ENCODE data around the gene CDKN1C.
A peak's percentile ranks its signal among the peaks of the same experiment; 100 is the strongest.

Gene CDKN1C

GRCh38 chr11:2885678-2886081 is at the start of gene CDKN1C:
TSS of gene CDKN1C (minus strand) at chr11:2885775. CDS start at chr11:2885456, 319 bp downstream.
- H3K27me3 ChIP-seq (ENCODE audit: control insufficient read depth in 1 of 2, insufficient read depth in 2 of 2, low read length in 2 of 2), result no peaks in the 10 kb centered on the region
- no peaks in the 10 kb centered on the region for H3K36me3 ChIP-seq (ENCODE audit: insufficient read depth, low read length)
- H3K9ac ChIP-seq (ENCODE audit: low read length), result no peak within 1 kb of the TSS
- H3K9me3 ChIP-seq (ENCODE audit: low read length), result no peaks in the 10 kb centered on the region
- peak within 1 kb of the TSS; percentile 83 to 85 for H3K4me3 ChIP-seq (ENCODE audit: low read depth in 1 of 2, low read length in 2 of 2)
- H3K4me1 ChIP-seq (ENCODE audit: insufficient read depth, low read length), result peaks cover 17% of the 10 kb centered on the region
- peak within 1 kb of the TSS; percentile 85 for H3K27ac ChIP-seq (ENCODE audit: low read depth, low read length)

- peaks cover 9% of the 10 kb centered on the region for H3K4me1 ChIP-seq (ENCODE audit: insufficient read depth, low read length)
- H3K9ac ChIP-seq (ENCODE audit: low read length), result no peak overlapping the region
- H3K36me3 ChIP-seq (ENCODE audit: insufficient read depth, low read length), result no peaks in the 10 kb centered on the region
- H3K27me3 ChIP-seq (ENCODE audit: control insufficient read depth in 1 of 2, insufficient read depth in 2 of 2, low read length in 2 of 2), result peaks cover 4 to 11% of the 10 kb centered on the region in 2 donors
- no peak overlapping the region for H3K4me3 ChIP-seq (ENCODE audit: low read depth in 1 of 2, low read length in 2 of 2)
- no peak overlapping the region for H3K27ac ChIP-seq (ENCODE audit: low read depth, low read length)
- H3K9me3 ChIP-seq (ENCODE audit: low read length), result no peaks in the 10 kb centered on the region
Observed at GRCh38 chr11:2934611-2935239, 49.1 kb upstream of the CDKN1C start.

GRCh38 chr11:2934021-2934550 is 48.5 kb upstream of the CDKN1C start:
- Histone ChIP-seq H3K9ac (ENCODE audit: low read length) (no peak overlapping the region), H3K27me3 (ENCODE audit: control insufficient read depth in 1 of 2, insufficient read depth in 2 of 2, low read length in 2 of 2) (peaks cover 4 to 15% of the 10 kb centered on the region in 2 donors), H3K36me3 (ENCODE audit: insufficient read depth, low read length) (no peaks in the 10 kb centered on the region), H3K9me3 (ENCODE audit: low read length) (no peaks in the 10 kb centered on the region), H3K4me1 (ENCODE audit: insufficient read depth, low read length) (peaks cover 10% of the 10 kb centered on the region), H3K27ac (ENCODE audit: low read depth, low read length) (no peak overlapping the region), H3K4me3 (ENCODE audit: low read depth in 1 of 2, low read length in 2 of 2) (no peak overlapping the region)

GRCh38 chr11:2933375-2934020 is 47.9 kb upstream of the CDKN1C start:
- no peak overlapping the region for H3K4me3 ChIP-seq (ENCODE audit: low read depth in 1 of 2, low read length in 2 of 2)
- no peaks in the 10 kb centered on the region for H3K36me3 ChIP-seq (ENCODE audit: insufficient read depth, low read length)
- no peak overlapping the region for H3K9ac ChIP-seq (ENCODE audit: low read length)
- no peak overlapping the region for H3K27ac ChIP-seq (ENCODE audit: low read depth, low read length)
- peaks cover 4 to 21% of the 10 kb centered on the region in 2 donors for H3K27me3 ChIP-seq (ENCODE audit: control insufficient read depth in 1 of 2, insufficient read depth in 2 of 2, low read length in 2 of 2)
- H3K9me3 ChIP-seq (ENCODE audit: low read length), result no peaks in the 10 kb centered on the region
- peaks cover 10% of the 10 kb centered on the region for H3K4me1 ChIP-seq (ENCODE audit: insufficient read depth, low read length)

- Histone ChIP-seq H3K36me3 (ENCODE audit: insufficient read depth, low read length) (no peaks in the 10 kb centered on the region), H3K27me3 (ENCODE audit: control insufficient read depth in 1 of 2, insufficient read depth in 2 of 2, low read length in 2 of 2) (peaks cover 9 to 27% of the 10 kb centered on the region in 2 donors), H3K9ac (ENCODE audit: low read length) (no peak overlapping the region), H3K4me1 (ENCODE audit: insufficient read depth, low read length) (peaks cover 10% of the 10 kb centered on the region), H3K27ac (ENCODE audit: low read depth, low read length) (no peak overlapping the region), H3K9me3 (ENCODE audit: low read length) (no peaks in the 10 kb centered on the region), H3K4me3 (ENCODE audit: low read depth in 1 of 2, low read length in 2 of 2) (no peak overlapping the region)
Observed at GRCh38 chr11:2932850-2933251, 47.3 kb upstream of the CDKN1C start.

GRCh38 chr11:2931771-2932738 is 46.5 kb upstream of the CDKN1C start:
- Histone ChIP-seq H3K9ac (ENCODE audit: low read length) (no peak overlapping the region), H3K36me3 (ENCODE audit: insufficient read depth, low read length) (no peaks in the 10 kb centered on the region), H3K27me3 (ENCODE audit: control insufficient read depth in 1 of 2, insufficient read depth in 2 of 2, low read length in 2 of 2) (peaks cover 17 to 35% of the 10 kb centered on the region in 2 donors), H3K9me3 (ENCODE audit: low read length) (no peaks in the 10 kb centered on the region), H3K4me1 (ENCODE audit: insufficient read depth, low read length) (peaks cover 10% of the 10 kb centered on the region), H3K27ac (ENCODE audit: low read depth, low read length) (no peak overlapping the region), H3K4me3 (ENCODE audit: low read depth in 1 of 2, low read length in 2 of 2) (no peak overlapping the region)

GRCh38 chr11:2931420-2931746 is 45.8 kb upstream of the CDKN1C start:
- Histone ChIP-seq H3K9me3 (ENCODE audit: low read length) (no peaks in the 10 kb centered on the region), H3K36me3 (ENCODE audit: insufficient read depth, low read length) (no peaks in the 10 kb centered on the region), H3K4me3 (ENCODE audit: low read depth in 1 of 2, low read length in 2 of 2) (no peak overlapping the region), H3K27me3 (ENCODE audit: control insufficient read depth in 1 of 2, insufficient read depth in 2 of 2, low read length in 2 of 2) (peaks cover 18 to 42% of the 10 kb centered on the region in 2 donors), H3K9ac (ENCODE audit: low read length) (no peak overlapping the region), H3K4me1 (ENCODE audit: insufficient read depth, low read length) (peaks cover 10% of the 10 kb centered on the region), H3K27ac (ENCODE audit: low read depth, low read length) (no peak overlapping the region)

- H3K9me3 ChIP-seq (ENCODE audit: low read length), result no peaks in the 10 kb centered on the region
- H3K36me3 ChIP-seq (ENCODE audit: insufficient read depth, low read length), result no peaks in the 10 kb centered on the region
- peaks cover 10% of the 10 kb centered on the region for H3K4me1 ChIP-seq (ENCODE audit: insufficient read depth, low read length)
- H3K4me3 ChIP-seq (ENCODE audit: low read depth in 1 of 2, low read length in 2 of 2), result peak overlapping the region; percentile 9 to 56
- no peak overlapping the region for H3K27ac ChIP-seq (ENCODE audit: low read depth, low read length)
- H3K9ac ChIP-seq (ENCODE audit: low read length), result no peak overlapping the region
- H3K27me3 ChIP-seq (ENCODE audit: control insufficient read depth in 1 of 2, insufficient read depth in 2 of 2, low read length in 2 of 2), result peaks cover 18 to 42% of the 10 kb centered on the region in 2 donors
Observed at GRCh38 chr11:2930704-2931419, 45.3 kb upstream of the CDKN1C start.

- Histone ChIP-seq H3K27ac (ENCODE audit: low read depth, low read length) (no peak overlapping the region), H3K36me3 (ENCODE audit: insufficient read depth, low read length) (no peaks in the 10 kb centered on the region), H3K4me3 (ENCODE audit: low read depth in 1 of 2, low read length in 2 of 2) (peak overlapping the region; percentile 9 to 56), H3K27me3 (ENCODE audit: control insufficient read depth in 1 of 2, insufficient read depth in 2 of 2, low read length in 2 of 2) (peaks cover 18 to 42% of the 10 kb centered on the region in 2 donors), H3K9ac (ENCODE audit: low read length) (no peak overlapping the region), H3K4me1 (ENCODE audit: insufficient read depth, low read length) (peaks cover 10% of the 10 kb centered on the region), H3K9me3 (ENCODE audit: low read length) (no peaks in the 10 kb centered on the region)
Observed at GRCh38 chr11:2929950-2930703, 44.6 kb upstream of the CDKN1C start.

GRCh38 chr11:2929531-2929949 is 44.0 kb upstream of the CDKN1C start:
- Histone ChIP-seq H3K36me3 (ENCODE audit: insufficient read depth, low read length) (no peaks in the 10 kb centered on the region), H3K4me3 (ENCODE audit: low read depth in 1 of 2, low read length in 2 of 2) (peak overlapping the region; percentile 9 to 56), H3K9ac (ENCODE audit: low read length) (no peak overlapping the region), H3K9me3 (ENCODE audit: low read length) (no peaks in the 10 kb centered on the region), H3K27ac (ENCODE audit: low read depth, low read length) (no peak overlapping the region), H3K4me1 (ENCODE audit: insufficient read depth, low read length) (peaks cover 10% of the 10 kb centered on the region), H3K27me3 (ENCODE audit: control insufficient read depth in 1 of 2, insufficient read depth in 2 of 2, low read length in 2 of 2) (peaks cover 18 to 42% of the 10 kb centered on the region in 2 donors)
